Measurements from ENCODE around the gene NAB2. TPM values are rescaled to one million over a fixed set of nuclear protein-coding genes. Genes with fewer than 3 reads are reported as not detected.

Gene NAB2
- total and polyA plus RNA-seq, 9 of the 15 experiments (the other 6 are each of a cell fraction or from before 2014, with no cell fraction given): 0.45 to 40.9 (median 20.4) TPM

GRCh38 chr12:57088354-57089270 is at the start of gene NAB2 (continued):
- no peak for TF ChIP-seq ZNF277 (CRISPR knock-in tag; IDR thresholded peaks at IDR 0.05; ENCODE audit: borderline replicate concordance)
- TF ChIP-seq ZNF584 (CRISPR knock-in tag; IDR thresholded peaks at IDR 0.05; ENCODE audit: low read depth): 0 out of 2 replicates have a peak, but pooled peaks have one; percentile 37
- TF ChIP-seq MBD2 (IDR thresholded peaks at IDR 0.05; ENCODE audit: borderline replicate concordance, low read depth): peak; percentile 46; the same call in 1 of the 2 replicates
- peak; percentile 79 for TF ChIP-seq CXXC5 (CRISPR knock-in tag; IDR thresholded peaks at IDR 0.05)
- TF ChIP-seq, protein P1, sequence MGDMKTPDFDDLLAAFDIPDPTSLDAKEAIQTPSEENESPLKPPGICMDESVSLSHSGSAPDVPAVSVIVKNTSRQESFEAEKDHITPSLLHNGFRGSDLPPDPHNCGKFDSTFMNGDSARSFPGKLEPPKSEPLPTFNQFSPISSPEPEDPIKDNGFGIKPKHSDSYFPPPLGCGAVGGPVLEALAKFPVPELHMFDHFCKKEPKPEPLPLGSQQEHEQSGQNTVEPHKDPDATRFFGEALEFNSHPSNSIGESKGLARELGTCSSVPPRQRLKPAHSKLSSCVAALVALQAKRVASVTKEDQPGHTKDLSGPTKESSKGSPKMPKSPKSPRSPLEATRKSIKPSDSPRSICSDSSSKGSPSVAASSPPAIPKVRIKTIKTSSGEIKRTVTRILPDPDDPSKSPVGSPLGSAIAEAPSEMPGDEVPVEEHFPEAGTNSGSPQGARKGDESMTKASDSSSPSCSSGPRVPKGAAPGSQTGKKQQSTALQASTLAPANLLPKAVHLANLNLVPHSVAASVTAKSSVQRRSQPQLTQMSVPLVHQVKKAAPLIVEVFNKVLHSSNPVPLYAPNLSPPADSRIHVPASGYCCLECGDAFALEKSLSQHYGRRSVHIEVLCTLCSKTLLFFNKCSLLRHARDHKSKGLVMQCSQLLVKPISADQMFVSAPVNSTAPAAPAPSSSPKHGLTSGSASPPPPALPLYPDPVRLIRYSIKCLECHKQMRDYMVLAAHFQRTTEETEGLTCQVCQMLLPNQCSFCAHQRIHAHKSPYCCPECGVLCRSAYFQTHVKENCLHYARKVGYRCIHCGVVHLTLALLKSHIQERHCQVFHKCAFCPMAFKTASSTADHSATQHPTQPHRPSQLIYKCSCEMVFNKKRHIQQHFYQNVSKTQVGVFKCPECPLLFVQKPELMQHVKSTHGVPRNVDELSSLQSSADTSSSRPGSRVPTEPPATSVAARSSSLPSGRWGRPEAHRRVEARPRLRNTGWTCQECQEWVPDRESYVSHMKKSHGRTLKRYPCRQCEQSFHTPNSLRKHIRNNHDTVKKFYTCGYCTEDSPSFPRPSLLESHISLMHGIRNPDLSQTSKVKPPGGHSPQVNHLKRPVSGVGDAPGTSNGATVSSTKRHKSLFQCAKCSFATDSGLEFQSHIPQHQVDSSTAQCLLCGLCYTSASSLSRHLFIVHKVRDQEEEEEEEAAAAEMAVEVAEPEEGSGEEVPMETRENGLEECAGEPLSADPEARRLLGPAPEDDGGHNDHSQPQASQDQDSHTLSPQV (IDR thresholded peaks at IDR 0.05): peak; percentile 85
- 0 out of 2 replicates have a peak, but pooled peaks have one; percentile 21 for TF ChIP-seq ZFPM2 (CRISPR knock-in tag; IDR thresholded peaks at IDR 0.05)
- TF ChIP-seq FOXM1 (IDR thresholded peaks at IDR 0.05; ENCODE audit: low read depth): no peak
- TF ChIP-seq FOXM1 (CRISPR knock-in tag; IDR thresholded peaks at IDR 0.05; ENCODE audit: low read depth): peak; percentile 62; the same call in 1 of the 2 replicates
- peak; percentile 40; the same call in 1 of the 2 replicates for TF ChIP-seq PHF8 (IDR thresholded peaks at IDR 0.05; ENCODE audit: borderline replicate concordance, low read length)
- 0 out of 2 replicates have a peak, but pooled peaks have one; percentile 69 for TF ChIP-seq MIER1 (IDR thresholded peaks at IDR 0.05; ENCODE audit: low read depth)
- peak; percentile 97 for TF ChIP-seq L3MBTL2 (IDR thresholded peaks at IDR 0.05)
- peak; percentile 38 to 72; a peak in 2 of 4 replicates for TF ChIP-seq SIN3A (IDR thresholded peaks at IDR 0.05; ENCODE audit: borderline replicate concordance in 2 of 2, control insufficient read depth in 1 of 2, low read depth in 2 of 2, low read length in 2 of 2)

Measured in K562 (cell line).